NCI-H2196 treated with DMSO at 0.1 percent for 48 hours (cell line): ENCODE data around the gene ARHGEF28.

Source experiments
- DNase-seq: peaks from one replicate; lab custom pipeline; 2025; ENCODE audit not compliant: unreplicated experiment; lab: John Stamatoyannopoulos, UW

The ARHGEF28 gene

DNA sequence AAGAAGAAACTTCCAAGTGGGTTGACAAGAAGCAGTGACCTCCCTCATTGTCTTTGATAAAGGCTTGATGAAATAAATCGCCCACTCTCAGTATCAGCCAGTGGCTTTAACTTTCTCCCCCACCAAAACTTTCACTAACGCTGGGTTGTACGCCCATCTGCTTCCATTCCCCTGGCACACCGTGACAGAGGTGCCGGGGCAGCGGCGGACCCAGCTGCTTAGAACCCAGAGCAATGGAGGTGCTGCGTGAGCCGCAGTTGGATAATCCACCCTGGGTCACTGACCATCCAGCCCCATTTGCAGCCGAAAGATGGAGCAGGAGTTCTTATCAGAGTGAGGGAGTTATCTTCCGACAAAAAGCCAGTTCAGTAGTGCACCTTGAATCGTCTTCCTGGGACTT lies 270.7 kb downstream of the ARHGEF28 start:
- no peak for DNase-seq

- no peak for DNase-seq
These were observed 271.9 kb downstream of the ARHGEF28 start for GRCh38 chr5:73897893-73898292.

DNA sequence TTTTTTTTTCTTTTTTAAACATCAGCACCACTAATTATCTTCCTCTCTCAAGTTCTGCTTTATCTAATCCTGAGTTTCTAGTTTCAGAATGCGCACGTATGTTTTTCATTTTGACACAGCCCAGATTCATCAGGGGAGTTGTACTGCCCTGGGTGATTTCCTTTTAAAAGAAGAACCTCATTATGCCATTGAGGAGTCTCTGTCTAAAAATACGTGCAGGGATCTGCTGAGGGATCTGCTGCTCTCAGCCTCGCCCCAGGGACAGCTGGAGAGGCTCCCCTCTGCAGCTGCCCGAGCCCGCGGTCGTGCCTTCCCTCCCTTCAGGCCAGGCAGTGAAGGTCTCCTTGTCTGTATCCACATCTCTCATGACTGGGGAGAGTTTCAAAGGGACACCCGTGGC lies 273.1 kb downstream of the ARHGEF28 start:
- no peak for DNase-seq

- DNase-seq = no peak
These were observed 273.9 kb downstream of the ARHGEF28 start for GRCh38 chr5:73899916-73900315.

DNA sequence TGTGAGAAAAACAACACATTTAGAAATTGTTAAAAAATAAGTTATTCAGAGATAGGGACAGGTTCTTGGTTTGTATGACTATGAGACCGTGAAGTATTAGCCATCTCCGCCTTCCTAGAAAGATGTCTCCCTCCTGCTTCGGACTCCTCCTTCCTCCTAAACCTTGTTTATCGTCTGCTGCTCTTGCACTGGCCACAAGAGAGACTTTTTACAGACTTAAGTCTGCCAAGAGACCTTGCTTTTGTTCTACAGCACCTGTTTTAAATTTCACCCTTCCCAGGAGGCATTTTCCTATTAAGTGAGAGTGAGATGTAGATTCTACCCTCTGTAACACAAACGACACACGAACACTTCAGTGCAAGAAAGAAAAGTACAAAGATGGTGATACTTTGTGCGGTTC lies 274.6 kb downstream of the ARHGEF28 start:
- DNase-seq = no peak

GRCh38 chr5:73901043-73901442 lies 275.0 kb downstream of the ARHGEF28 start:
- DNase-seq = no peak

- no peak for DNase-seq
These were observed 275.5 kb downstream of the ARHGEF28 start for GRCh38 chr5:73901455-73901854.

- peak; percentile 23 for DNase-seq
These were observed 276.5 kb downstream of the ARHGEF28 start for GRCh38 chr5:73902327-73903051.

DNA sequence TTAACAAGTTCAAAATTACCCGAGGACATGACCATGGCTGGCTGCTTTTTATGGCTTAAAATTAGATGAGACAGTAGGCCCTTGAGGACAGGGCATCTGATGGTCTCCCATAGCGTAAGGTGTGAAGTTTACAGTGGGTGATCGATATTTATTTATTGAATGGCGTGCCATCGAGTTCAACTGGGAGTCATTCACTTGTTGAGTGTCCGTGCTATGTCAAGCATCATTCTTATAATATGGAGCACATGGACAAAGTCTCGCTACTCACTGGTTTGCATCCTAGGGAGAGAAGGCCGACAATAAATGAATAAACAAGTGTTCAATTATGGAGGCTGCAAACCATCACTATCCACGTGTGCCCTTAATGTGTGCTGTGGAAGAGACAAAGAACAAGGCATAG lies 277.2 kb downstream of the ARHGEF28 start:
- no peak for DNase-seq

- no peak for DNase-seq
These were observed 280.3 kb downstream of the ARHGEF28 start for GRCh38 chr5:73906277-73906676.

DNA sequence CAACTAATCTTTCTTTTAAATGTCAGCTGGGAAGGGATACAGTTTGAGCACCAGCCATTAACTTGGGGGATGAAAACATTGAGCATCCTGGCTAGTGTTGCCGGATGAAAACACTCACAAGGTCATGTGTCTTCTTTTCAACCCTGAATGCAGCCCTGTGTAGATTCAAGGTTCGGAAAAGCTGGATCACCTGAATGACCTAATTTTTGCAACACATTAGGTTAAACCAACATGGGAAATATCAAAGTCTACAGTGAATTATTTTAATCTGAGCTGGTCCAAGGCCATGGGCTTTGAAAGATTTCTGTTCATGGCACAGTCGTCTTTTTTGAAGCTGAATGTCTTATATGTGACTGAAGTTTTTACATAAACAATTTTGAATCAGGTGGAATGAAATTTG lies 281.2 kb downstream of the ARHGEF28 start:
- DNase-seq = no peak

DNA sequence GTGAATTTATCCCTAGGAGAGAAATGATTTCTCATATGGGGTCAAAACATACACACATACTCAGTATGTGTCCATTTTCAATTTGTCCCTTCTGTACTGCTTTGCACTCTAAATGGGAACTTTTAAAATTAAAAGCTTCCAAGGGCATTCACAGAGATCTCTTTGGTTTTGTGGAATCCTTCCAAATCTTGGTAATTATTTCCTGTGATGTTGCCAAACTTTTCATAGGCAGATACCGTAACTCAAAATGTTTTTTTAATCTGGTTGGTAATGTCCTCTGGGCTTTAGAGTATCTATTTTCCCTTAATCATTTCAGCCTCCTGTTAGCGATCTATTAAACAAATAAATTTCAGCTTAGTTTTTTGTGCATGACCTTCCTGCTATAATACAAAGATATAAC lies 282.4 kb downstream of the ARHGEF28 start:
- DNase-seq = no peak

DNA sequence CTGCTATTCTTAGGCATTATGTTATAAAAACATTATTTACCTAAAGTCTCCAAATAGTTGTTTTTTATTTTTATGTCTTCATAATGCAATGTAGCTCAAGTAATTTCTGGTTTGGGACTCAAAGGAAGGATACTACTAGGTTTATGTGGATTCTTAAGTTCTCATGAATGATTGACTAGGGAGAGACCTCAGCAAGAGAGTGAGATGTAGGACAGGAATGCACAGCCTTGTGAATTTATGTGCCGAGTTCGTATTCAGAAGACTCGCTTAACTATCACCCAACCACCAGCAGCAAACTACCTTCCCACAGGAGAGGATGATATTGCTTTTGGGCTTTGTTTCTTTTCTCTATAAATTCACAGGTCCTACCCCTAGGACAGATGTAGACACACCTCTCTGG lies 282.9 kb downstream of the ARHGEF28 start:
- DNase-seq = no peak

DNA sequence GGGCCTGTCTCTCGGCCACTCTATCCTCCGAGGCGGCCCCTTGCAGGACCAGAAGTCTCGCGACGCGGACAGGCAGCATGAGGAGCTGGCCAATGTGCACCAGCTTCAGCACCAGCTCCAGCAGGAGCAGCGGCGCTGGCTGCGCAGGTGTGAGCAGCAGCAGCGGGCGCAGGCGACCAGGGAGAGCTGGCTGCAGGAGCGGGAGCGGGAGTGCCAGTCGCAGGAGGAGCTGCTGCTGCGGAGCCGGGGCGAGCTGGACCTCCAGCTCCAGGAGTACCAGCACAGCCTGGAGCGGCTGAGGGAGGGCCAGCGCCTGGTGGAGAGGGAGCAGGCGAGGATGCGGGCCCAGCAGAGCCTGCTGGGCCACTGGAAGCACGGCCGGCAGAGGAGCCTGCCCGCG lies 283.5 kb downstream of the ARHGEF28 start:
- DNase-seq = no peak

- no peak for DNase-seq
These were observed 285.9 kb downstream of the ARHGEF28 start for GRCh38 chr5:73911761-73912393.

DNA sequence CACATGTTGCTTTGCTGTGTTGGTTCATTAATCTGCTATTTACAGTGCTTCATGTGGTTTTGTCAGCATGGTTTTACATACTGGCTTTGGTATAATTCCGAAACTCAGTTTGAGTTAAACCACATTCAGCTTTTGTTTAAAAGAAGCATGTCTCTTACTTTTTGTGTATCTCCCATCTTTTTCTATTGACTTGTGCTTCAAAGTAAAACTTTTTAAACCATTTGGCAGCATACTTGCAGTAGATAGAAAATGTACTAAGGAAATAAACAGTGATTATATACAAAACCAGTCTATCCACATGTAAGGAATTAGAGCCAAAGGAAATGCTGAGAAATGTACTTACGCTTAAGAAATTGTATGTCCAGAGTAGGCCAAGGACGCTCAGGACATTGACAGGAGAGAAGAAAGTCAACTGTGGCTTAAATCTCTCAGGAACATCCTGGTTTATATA lies 286.9 kb downstream of the ARHGEF28 start:
- no peak for DNase-seq

GRCh38 chr5:73913971-73914370 lies 288.0 kb downstream of the ARHGEF28 start:
- DNase-seq = no peak

DNA sequence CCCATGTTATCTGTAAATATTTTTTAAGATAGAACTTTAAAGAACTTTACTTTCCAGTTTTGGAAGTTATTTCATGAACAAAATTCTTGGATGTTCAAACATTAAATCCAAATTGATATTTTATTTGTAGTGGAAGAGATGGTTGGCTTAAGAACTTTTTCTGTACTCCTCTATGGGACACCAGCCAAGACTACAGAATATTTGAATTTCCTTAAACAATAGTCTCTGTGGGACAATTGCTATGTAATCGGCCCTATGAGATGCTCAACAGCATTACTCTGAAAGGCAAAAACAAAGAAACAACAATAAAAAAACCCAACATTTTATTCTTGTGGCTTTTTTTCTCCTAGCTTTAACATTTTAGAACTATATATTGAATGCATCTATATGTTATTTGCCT lies 289.3 kb downstream of the ARHGEF28 start:
- no peak for DNase-seq

DNA sequence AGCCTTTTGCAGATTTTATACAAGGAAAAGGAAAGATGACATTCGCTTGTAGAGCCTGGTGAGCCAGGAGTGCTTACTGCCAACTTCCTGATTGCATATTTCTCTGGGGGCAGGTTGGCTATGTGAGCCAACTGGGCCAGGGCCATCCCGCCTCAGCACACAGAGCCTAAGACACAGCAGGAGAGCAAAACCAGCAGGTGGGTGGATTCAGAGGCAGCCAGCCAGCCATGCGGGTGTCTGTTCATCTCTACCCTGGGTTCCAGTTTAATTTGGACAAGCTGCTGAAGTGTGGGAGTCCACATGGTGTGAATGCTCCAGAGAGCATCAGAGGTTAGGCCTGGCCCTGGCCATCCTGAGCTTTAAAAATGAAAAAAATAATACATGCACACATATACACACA lies 291.4 kb downstream of the ARHGEF28 start:
- peak; percentile 65 for DNase-seq

GRCh38 chr5:73917891-73918290 lies 291.9 kb downstream of the ARHGEF28 start:
- no peak for DNase-seq

DNA sequence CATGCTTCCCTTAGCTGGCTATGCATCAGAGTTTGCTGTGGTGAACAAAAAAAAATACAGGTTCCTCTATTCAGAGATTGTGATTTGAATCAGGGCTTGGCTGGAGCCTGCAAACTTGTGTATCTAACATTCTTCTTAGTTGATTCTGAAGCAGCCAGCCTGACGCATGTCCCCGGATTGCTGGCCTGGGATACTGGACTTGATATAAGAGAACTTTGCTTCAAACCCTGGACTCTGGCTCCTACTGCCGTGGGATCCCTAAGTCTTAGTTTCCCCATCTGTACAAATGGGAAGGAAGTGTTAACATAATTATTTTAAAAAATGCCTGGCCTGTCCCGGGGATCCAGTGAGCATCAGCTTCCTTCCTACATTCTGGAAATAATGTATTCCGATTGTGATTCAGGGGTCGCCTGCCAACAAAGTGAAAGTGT lies 292.8 kb downstream of the ARHGEF28 start:
- no peak for DNase-seq

DNA sequence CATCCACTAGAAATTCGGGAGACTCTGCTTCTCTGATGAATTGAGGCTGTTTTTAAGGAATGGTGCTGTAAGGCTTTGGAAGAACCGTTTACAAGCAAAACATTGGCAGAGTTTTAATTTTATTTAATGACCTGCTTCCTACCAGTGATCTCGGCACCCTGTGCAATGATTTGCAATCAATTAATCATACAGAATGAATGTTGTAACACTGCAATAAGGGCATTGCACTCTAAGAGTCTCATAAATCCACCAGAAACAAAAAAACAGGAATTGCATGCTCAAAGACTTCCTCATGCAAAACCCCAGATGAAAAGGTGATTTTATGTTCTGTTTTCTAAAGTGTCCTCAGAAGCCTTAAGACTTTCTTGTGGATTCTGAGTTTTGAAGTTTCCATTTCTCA lies 295.7 kb downstream of the ARHGEF28 start:
- no peak for DNase-seq

DNA sequence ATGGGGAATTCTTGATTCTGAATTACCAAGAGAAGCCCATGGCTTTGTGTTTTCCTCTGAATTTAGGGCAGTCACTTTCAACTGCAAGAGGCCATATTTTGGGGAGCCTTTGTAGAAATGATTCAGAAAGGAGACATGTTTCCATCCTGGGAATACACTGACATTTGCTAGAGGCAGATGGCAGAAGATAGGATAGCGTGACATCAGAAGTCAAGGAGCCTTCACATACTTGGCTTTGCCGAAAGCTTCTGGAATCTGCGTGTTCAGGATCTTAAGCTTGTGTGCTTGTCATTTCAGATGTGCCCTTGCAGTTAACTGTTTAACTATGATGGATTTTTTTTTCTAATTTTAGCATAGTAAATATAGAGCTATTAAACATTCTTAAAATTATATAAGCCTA lies 296.2 kb downstream of the ARHGEF28 start:
- no peak for DNase-seq
